NT2/D1 (cell line): ENCODE results near the gene CCDC3.
"Not testable (repeated sequence)": the region's sequence is repeated elsewhere in the genome, so short reads cannot be mapped to it uniquely, and the experiment has no call there.

Experiments used
- DNase-seq: peaks from one replicate; pipeline ENCODE4 v3.0.0-alpha.2; 2011; ENCODE audit warnings: low read depth, low spot score
- H3K27me3 ChIP-seq: 2 replicates; pipeline ENCODE4 v1.6.0; 2011; ENCODE audit warnings: mild to moderate bottlenecking; ENCODE audit not compliant: insufficient read length, insufficient read depth
- H3K36me3 ChIP-seq: 2 replicates; pipeline ENCODE4 v1.6.1; 2011; ENCODE audit warnings: mild to moderate bottlenecking, low read length, mixed read lengths; ENCODE audit not compliant: insufficient read depth, insufficient read length
- H3K4me1 ChIP-seq: 2 replicates; pipeline ENCODE4 v1.5.1; 2011; ENCODE audit not compliant: insufficient read depth, insufficient read length
- H3K4me3 ChIP-seq: 2 replicates; pipeline ENCODE4 v1.5.1; 2011; ENCODE audit warnings: low read depth; ENCODE audit not compliant: insufficient read length
- H3K9ac ChIP-seq: 2 replicates; pipeline ENCODE4 v1.6.0; 2011; ENCODE audit warnings: low read depth; ENCODE audit not compliant: insufficient read length
- H3K9me3 ChIP-seq: 2 replicates; pipeline ENCODE4 v1.5.1; 2011; ENCODE audit warnings: mild to moderate bottlenecking, low read length; ENCODE audit not compliant: insufficient read depth
- SUZ12 ChIP-seq: IDR thresholded peaks from 2 replicates; pipeline ENCODE4 v1.6.1; 2011; ENCODE audit not compliant: insufficient read length, insufficient read depth; ENCODE audit errors: extremely low read depth
- YY1 ChIP-seq: IDR thresholded peaks from 2 replicates; pipeline ENCODE4 v1.6.1; 2011; ENCODE audit not compliant: insufficient read length, insufficient read depth
- ZNF274 ChIP-seq: IDR thresholded peaks from 2 replicates; pipeline ENCODE4 v1.6.1; 2011; ENCODE audit warnings: mild to moderate bottlenecking, low read depth, low read length

Gene CCDC3

DNA sequence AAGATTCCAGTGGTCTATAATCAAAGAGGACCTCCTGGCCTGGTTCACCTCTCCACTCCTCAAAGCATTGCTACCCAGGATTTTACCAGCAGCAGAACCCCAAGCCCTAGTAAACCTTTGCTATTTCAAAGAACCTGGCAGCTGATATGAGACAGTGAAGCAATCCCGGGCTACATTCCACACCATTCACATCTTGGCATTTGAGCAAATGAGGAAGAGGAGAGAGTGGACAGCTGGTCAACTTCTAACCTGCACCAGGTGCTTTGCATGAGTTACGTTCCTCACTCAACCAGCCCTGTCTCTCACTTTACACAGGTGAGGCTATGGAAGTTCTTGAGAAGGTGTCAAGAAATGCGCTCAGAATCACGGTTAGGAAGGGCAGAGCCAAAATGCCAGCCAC is 1.1 kb downstream of the CCDC3 start:
- peaks cover 2% of the 10 kb centered on the region for H3K4me1 ChIP-seq
- H3K9ac ChIP-seq, result no peak overlapping the region
- H3K36me3 ChIP-seq, result peaks cover 5% of the 10 kb centered on the region
- no peak for TF ChIP-seq ZNF274
- no peak for TF ChIP-seq YY1
- no peak for TF ChIP-seq SUZ12
- peaks cover 26% of the 10 kb centered on the region for H3K27me3 ChIP-seq
- no peaks in the 10 kb centered on the region for H3K9me3 ChIP-seq
- no peak for DNase-seq
- peak overlapping the region; percentile 55 for H3K4me3 ChIP-seq

DNA sequence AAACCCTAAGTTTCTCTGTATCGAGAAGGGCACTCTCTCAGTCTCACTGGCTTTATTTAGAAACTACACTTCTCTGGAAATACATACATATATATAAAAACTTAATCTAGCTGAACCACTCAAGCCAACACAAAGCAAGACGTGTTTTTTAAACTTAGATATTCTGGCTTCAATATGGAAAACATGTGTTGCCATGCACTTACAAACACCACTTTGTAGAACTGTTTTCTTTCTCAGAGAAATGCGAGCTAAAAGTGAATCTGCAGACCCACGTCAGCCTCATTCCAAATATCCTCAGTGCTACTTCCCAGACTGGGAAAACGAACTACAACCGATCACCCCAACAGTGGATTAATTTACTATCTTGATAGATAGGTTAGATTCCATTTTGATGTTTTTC is 1.7 kb downstream of the CCDC3 start:
- H3K27me3 ChIP-seq, result peaks cover 26% of the 10 kb centered on the region
- H3K36me3 ChIP-seq, result peaks cover 5% of the 10 kb centered on the region
- H3K9me3 ChIP-seq, result no peaks in the 10 kb centered on the region
- DNase-seq, result no peak
- H3K4me3 ChIP-seq, result no peak overlapping the region
- no peak for TF ChIP-seq ZNF274
- TF ChIP-seq YY1, result no peak
- TF ChIP-seq SUZ12, result no peak
- H3K4me1 ChIP-seq, result peaks cover 2% of the 10 kb centered on the region
- H3K9ac ChIP-seq, result no peak overlapping the region

GRCh38 chr10:12995425-12995861 is 6.1 kb downstream of the CCDC3 start:
- Histone ChIP-seq H3K4me3 (no peak overlapping the region), H3K9ac (no peak overlapping the region), H3K9me3 (no peaks in the 10 kb centered on the region), H3K27me3 (peaks cover 4% of the 10 kb centered on the region), H3K36me3 (peaks cover 5% of the 10 kb centered on the region), H3K4me1 (no peaks in the 10 kb centered on the region)
- no peak for DNase-seq
- TF ChIP-seq ZNF274, result no peak
- no peak for TF ChIP-seq SUZ12

DNA sequence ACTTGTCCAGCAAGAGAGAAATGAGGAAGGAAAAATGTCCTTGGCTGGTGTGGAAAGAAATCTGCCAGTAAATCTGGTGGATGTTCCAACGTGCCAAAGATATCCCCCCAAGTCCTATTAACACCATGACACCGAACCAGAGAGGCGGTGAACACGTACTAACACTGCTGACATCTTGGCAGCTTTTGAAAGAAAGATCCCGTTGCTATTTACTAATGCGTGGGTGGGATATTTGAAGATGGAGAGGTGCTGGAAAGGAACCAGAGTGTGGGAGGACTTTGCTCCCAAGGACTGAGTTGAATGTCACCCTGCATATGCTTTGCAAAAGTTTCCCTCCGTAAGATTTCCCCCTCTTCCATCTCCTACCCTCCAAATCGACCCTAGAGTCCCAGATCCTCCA is 7.9 kb downstream of the CCDC3 start:
- Histone ChIP-seq H3K9me3 (no peaks in the 10 kb centered on the region), H3K4me1 (no peaks in the 10 kb centered on the region), H3K9ac (no peak overlapping the region), H3K4me3 (no peak overlapping the region), H3K27me3 (no peaks in the 10 kb centered on the region), H3K36me3 (peaks cover 5% of the 10 kb centered on the region)
- DNase-seq, result no peak
- no peak for TF ChIP-seq ZNF274
- no peak for TF ChIP-seq SUZ12
- no peak for TF ChIP-seq YY1

DNA sequence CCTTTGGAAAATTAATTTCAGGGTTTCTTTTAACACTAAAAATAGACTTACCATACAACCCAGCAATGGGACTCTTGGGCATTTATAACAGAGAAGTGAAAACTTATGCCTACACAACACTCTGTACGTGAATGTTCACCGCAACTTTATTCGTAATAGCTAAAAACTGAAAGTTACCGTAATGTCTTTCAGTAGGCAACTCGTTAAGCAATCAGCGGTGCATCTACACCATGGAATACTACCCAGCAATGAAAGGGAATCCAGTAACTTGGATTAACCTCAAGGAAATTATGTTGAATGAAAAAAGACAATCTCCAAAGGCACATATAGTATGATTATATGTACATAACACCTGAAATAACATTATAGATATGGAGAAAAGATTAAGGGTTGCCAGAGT is 16.2 kb downstream of the CCDC3 start:
- H3K4me1 ChIP-seq, result no peaks in the 10 kb centered on the region
- H3K4me3 ChIP-seq, result no peak overlapping the region
- TF ChIP-seq YY1 (no peak), ZNF274 (no peak), SUZ12 (no peak)
- H3K9ac ChIP-seq, result no peak overlapping the region
- H3K27me3 ChIP-seq, result no peaks in the 10 kb centered on the region
- no peaks in the 10 kb centered on the region for H3K36me3 ChIP-seq
- DNase-seq, result no peak
- peaks cover 7% of the 10 kb centered on the region for H3K9me3 ChIP-seq

DNA sequence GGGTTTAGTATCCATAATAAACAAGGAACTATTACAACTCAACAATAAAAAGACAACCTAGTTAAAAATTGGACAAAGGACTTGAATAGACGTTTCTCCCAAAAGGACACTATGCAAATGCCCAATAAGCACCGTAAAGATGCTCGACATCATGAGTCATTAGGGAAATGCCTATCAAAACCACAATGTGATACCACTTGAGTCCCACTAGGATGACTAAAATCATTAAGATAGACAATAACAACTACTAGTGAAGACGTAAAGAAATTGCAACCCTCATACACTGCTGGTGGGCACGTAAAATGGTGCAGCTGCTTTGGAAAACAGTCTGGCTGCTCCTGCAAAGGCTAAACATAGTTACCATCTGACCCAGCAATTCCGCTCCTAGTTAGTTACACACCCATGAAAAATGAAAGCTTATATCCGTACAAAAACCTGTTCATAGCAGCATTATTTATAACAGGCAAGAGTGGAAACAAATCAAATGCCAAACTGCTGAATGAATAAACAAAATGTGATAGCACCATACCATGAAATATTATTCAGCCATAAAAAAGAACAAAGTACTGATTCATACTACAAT is 17.3 kb downstream of the CCDC3 start:
- TF ChIP-seq SUZ12 (no peak), YY1 (no peak), ZNF274 (no peak)
- H3K4me3 ChIP-seq, result no peak overlapping the region
- no peak for DNase-seq

DNA sequence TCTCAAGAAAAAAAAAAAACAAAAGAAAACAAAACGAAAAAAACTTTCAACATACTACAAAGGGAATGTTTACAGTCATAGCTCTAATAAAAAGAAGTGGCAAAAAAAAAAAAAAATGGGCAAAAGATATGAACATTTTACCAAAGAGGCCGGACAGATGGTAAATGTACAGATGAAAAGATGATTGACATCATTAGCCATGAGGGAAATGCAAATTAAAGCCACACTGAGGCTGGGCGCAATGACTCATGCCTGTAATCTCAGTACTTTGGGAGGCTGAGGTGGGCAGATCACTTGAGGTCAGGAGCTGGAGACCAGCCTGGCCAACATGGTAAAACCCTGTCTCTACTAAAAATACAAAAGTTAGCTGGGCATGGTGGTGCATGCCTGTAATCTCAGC is 17.9 kb downstream of the CCDC3 start:
- not testable (repeated sequence) for H3K4me1 ChIP-seq, H3K4me3 ChIP-seq, H3K27me3 ChIP-seq

More for the DNA sequence above, 17.3 kb downstream of the CCDC3 start:
- Histone ChIP-seq H3K9ac (no peak overlapping the region), H3K36me3 (no peaks in the 10 kb centered on the region), H3K9me3 (peaks cover 7% of the 10 kb centered on the region), H3K4me1 (no peaks in the 10 kb centered on the region), H3K27me3 (no peaks in the 10 kb centered on the region)

GRCh38 chr10:12981570-12981969 is 19.9 kb downstream of the CCDC3 start:
- no peaks in the 10 kb centered on the region for H3K4me1 ChIP-seq
- no peak overlapping the region for H3K9ac ChIP-seq
- H3K36me3 ChIP-seq, result no peaks in the 10 kb centered on the region
- H3K4me3 ChIP-seq, result no peak overlapping the region
- no peak for TF ChIP-seq ZNF274
- no peak for TF ChIP-seq SUZ12
- TF ChIP-seq YY1, result no peak
- H3K9me3 ChIP-seq, result peaks cover 7% of the 10 kb centered on the region
- H3K27me3 ChIP-seq, result no peaks in the 10 kb centered on the region
- DNase-seq, result no peak

More for the DNA sequence above, 17.9 kb downstream of the CCDC3 start:
- H3K9ac ChIP-seq, DNase-seq, H3K9me3 ChIP-seq, H3K36me3 ChIP-seq: not testable (repeated sequence)
